Karpas-422 (cell line): ENCODE results near the gene TACC3. TPM values are rescaled to one million over a fixed set of nuclear protein-coding genes. Genes with fewer than 3 reads are reported as not detected.
A peak's percentile ranks its signal among the peaks of the same experiment; 100 is the strongest.

ENCODE experiments used
- DNase-seq: peaks from one replicate; pipeline ENCODE4 v3.0.0-alpha.2; 2015
- H2AFZ ChIP-seq: fragments of 200-600 bp; sonication (generic); 2 replicates; pipeline ENCODE4 v1.6.1; 2014; ENCODE audit warnings: antibody characterized with exemption, low read length, mixed read lengths
- H3K27ac ChIP-seq: fragments of 200-600 bp; sonication (generic); 2 replicates; pipeline ENCODE4 v1.5.1; 2014; ENCODE audit warnings: mild to moderate bottlenecking, low read length, moderate library complexity
- H3K27me3 ChIP-seq: fragments of 200-600 bp; sonication (generic); 2 replicates; pipeline ENCODE4 v1.6.1; 2014; ENCODE audit warnings: low read length, mixed read lengths
- H3K36me3 ChIP-seq: fragments of 200-600 bp; sonication (generic); 2 replicates; pipeline ENCODE4 v1.6.1; 2014; ENCODE audit warnings: low read length, mixed read lengths; ENCODE audit not compliant: insufficient read depth
- H3K4me1 ChIP-seq: fragments of 200-600 bp; sonication (generic); 2 replicates; pipeline ENCODE4 v1.6.1; 2014; ENCODE audit warnings: mild to moderate bottlenecking, low read length, mixed read lengths
- H3K4me2 ChIP-seq: fragments of 200-600 bp; sonication (generic); 2 replicates; pipeline ENCODE4 v1.6.1; 2014; ENCODE audit warnings: low read length, low read depth, mild to moderate bottlenecking; ENCODE audit not compliant: poor library complexity, severe bottlenecking
- H3K4me3 ChIP-seq: fragments of 200-600 bp; sonication (generic); 2 replicates; pipeline ENCODE4 v1.5.1; 2014; ENCODE audit warnings: mild to moderate bottlenecking, antibody characterized with exemption, low read length, mixed read lengths
- H3K79me2 ChIP-seq: fragments of 200-600 bp; sonication (generic); 2 replicates; pipeline ENCODE4 v1.6.1; 2014; ENCODE audit warnings: mild to moderate bottlenecking, low read length, mixed read lengths
- H3K9ac ChIP-seq: fragments of 200-600 bp; sonication (generic); 2 replicates; pipeline ENCODE4 v1.6.0; 2014; ENCODE audit warnings: low read length
- H3K9me2 ChIP-seq: fragments of 200-600 bp; sonication (generic), shearing (Covaris generic); replicated peaks from 2 replicates; pipeline ENCODE4 v1.6.0; 2014; ENCODE audit warnings: mild to moderate bottlenecking, low read length, moderate library complexity; ENCODE audit not compliant: insufficient read depth
- H3K9me3 ChIP-seq: fragments of 300-700, 200-600 bp; sonication (generic); 2 replicates; pipeline ENCODE4 v1.6.1; 2014; ENCODE audit warnings: low read length, mixed read lengths
- H4K20me1 ChIP-seq: fragments of 200-600 bp; sonication (generic); 2 replicates; pipeline ENCODE4 v1.6.1; 2014; ENCODE audit warnings: mild to moderate bottlenecking, antibody characterized with exemption, low read length, low read depth; ENCODE audit not compliant: insufficient read depth
- small RNA-seq: library from RNA; depleted of rRNA; stranded (forward); fragments of <200 nt; gene quantifications from one replicate; pipeline ENCODE3, GENCODE V24; 2014
- total RNA-seq: library from RNA; depleted of rRNA; stranded (reverse); fragments of >200 nt; shearing (Covaris generic); gene quantifications from 2 replicates; pipeline ENCODE4 v1.2.3, GENCODE V29; 2014; ENCODE audit warnings: low replicate concordance; rRNA removed

TACC3 gene
- total RNA-seq, 1 experiment from 2014 or later: 22.0 TPM

DNA sequence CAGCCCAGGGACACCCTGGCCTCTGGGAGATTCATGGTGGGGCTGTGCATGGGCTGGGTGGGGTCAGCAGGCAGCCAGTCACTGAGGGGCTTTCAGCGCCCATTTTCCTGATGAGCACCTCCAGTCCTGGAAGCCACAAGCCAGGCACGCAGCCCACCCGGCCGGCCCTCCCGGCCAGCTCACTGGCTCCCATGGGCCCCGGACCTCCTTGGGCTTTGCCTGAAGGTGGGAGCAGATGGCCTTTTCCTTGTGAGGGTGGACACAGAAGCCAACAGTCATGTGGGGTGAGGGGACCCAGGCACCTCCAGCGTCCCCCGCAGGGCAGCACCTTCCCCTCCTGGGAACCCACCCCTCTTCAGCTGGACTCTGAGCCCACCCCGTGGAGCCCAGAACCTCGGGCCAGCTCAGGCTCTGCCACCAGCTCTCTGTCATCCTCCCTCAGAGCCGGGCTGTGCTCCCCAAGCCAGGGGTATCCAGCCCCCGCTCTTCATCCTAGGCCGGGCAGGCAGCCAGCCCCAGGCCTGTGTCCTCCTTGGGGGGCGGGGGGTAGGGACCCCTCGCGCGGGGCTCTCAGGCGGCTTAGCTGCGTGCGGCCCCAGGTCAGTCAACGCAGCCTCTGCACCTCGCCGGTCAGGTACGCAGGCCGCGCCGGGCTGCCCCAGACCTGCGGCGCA lies 71.0 kb downstream of the TACC3 start:
- Histone ChIP-seq H3K36me3 (no peaks in the 10 kb centered on the region), H3K4me3 (no peak overlapping the region), H3K9me3 (no peaks in the 10 kb centered on the region), H3K79me2 (no peaks in the 10 kb centered on the region), H3K4me1 (no peaks in the 10 kb centered on the region; the same call in 1 of the 2 replicates), H3K27me3 (no peaks in the 10 kb centered on the region), H3K9ac (no peak overlapping the region), H3K27ac (no peak overlapping the region), H4K20me1 (no peaks in the 10 kb centered on the region; the same call in 1 of the 2 replicates), H2AFZ (no peak overlapping the region), H3K9me2 (no peaks in the 10 kb centered on the region), H3K4me2 (no peak overlapping the region)
- DNase-seq: no peak

DNA sequence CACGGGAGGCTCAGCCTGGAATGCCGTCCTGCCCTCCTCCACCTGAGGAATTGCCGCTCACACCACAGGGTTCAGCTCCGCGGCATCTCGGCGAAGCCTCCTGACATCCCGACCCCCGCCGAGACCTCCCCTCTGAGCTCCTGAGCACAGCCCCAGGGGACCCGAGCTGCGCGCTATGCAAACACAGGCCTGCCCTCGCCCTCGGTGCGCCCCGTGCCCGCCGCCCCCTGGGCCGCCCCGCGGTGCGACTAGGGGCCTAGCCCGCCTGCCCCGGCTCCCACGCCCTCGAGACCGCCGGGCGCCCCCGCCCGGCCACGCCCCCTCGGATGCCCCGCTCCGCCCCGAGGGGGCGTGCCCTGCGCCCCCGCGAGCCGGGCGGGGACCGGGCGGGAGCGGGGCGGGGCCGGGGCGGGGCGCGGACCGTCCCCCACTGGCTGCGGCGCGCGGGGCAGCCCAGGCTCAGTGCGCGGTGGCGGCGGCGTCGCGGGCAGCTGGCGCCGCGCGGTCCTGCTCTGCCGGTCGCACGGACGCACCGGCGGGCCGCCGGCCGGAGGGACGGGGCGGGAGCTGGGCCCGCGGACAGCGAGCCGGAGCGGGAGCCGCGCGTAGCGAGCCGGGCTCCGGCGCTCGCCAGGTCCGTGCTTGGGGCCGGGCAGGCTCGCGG lies 71.6 kb downstream of the TACC3 start, which contains the start of gene FGFR3:
FGFR3 (plus strand) TSS at position 462 of the 664 bp plus-strand sequence. CDS start 642 bp downstream, outside the sequence.
- Histone ChIP-seq H3K27ac (no peak within 1 kb of the TSS), H3K9me3 (no peaks in the 10 kb centered on the region), H3K9me2 (no peaks in the 10 kb centered on the region), H3K4me1 (no peaks in the 10 kb centered on the region; the same call in 1 of the 2 replicates), H3K27me3 (no peaks in the 10 kb centered on the region), H3K4me2 (peak within 1 kb of the TSS; percentile 48), H3K79me2 (no peaks in the 10 kb centered on the region), H2AFZ (no peak within 1 kb of the TSS), H3K9ac (no peak within 1 kb of the TSS), H3K36me3 (no peaks in the 10 kb centered on the region), H3K4me3 (peak within 1 kb of the TSS; percentile 50; the same call in 1 of the 2 replicates), H4K20me1 (no peaks in the 10 kb centered on the region)
- DNase-seq: peak; percentile 81

DNA sequence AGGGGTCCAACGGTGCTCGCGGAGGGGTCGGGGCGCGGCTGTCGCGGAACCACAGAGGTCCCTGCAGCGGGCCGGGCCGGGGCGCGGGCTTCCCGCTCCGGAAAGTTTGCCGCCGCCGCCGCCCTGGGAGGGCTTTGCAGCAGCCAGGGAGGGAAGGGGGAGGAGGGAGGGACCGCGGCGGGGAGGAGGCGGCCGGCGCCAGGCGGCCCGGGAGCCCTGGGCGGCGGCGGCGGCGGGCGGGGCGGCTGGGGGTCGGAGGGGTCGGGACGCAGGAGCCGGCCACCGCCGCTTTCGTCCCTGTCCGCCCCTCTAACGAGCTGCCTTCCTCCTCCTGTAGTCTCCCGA lies 72.1 kb downstream of the TACC3 start:
- Histone ChIP-seq H3K9me2 (no peaks in the 10 kb centered on the region), H3K36me3 (no peaks in the 10 kb centered on the region), H3K4me1 (no peaks in the 10 kb centered on the region; the same call in 1 of the 2 replicates), H3K9ac (no peak overlapping the region), H3K4me2 (peak overlapping the region; percentile 48), H3K27ac (no peak overlapping the region), H3K9me3 (no peaks in the 10 kb centered on the region), H4K20me1 (no peaks in the 10 kb centered on the region), H2AFZ (no peak overlapping the region), H3K4me3 (peak overlapping the region; percentile 50; the same call in 1 of the 2 replicates), H3K27me3 (no peaks in the 10 kb centered on the region), H3K79me2 (no peaks in the 10 kb centered on the region)
- peak; percentile 66 for DNase-seq

DNA sequence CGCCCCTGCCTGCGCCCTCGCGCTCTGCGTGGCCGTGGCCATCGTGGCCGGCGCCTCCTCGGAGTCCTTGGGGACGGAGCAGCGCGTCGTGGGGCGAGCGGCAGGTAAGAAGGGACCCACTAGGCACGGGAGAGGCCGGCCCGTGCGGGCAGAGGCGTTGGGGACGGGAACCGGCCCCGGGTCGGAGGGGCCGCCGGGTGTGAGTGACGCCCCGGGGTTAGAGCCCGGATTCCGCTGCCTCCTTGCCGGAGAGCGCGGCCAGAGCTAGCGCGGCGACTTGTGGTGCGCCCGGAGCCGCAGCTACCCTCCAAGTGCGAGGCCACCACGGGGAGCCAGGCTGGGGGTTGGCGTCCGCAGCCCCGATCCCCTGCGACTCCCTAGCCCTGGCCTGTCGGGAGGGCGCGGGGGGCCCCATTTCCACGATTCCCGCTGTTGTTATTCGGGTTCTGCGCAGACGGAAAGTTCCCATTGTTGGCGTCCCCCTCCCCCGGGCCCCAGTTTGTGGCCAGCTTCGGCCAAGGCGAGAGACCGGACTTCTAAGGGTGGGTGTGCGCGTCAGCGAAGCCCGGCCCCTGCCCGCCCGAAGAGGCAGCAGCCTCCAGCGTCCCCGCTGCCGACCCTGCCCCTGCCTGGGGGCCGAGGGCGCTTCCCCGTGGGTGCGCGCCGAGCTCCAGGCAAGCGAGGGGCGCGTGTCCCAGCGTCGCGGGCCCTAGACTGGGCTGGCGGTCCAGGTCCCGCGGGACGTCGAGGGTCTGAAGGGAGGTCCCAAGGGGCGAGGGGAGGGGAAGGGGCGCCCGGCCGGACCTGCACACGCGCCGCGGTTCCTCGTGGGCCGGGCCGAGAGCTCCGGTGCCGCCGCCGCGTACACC lies 72.9 kb downstream of the TACC3 start:
- no peak overlapping the region for H3K27ac ChIP-seq
- no peak overlapping the region; the same call in 1 of the 2 replicates for H3K4me3 ChIP-seq
- no peak for DNase-seq
- no peak overlapping the region for H2AFZ ChIP-seq
- H4K20me1 ChIP-seq: no peaks in the 10 kb centered on the region
- H3K9ac ChIP-seq: no peak overlapping the region
- no peaks in the 10 kb centered on the region for H3K79me2 ChIP-seq
- H3K36me3 ChIP-seq: no peaks in the 10 kb centered on the region
- no peaks in the 10 kb centered on the region; the same call in 1 of the 2 replicates for H3K4me1 ChIP-seq
- H3K9me3 ChIP-seq: no peaks in the 10 kb centered on the region
- no peaks in the 10 kb centered on the region for H3K27me3 ChIP-seq
- H3K9me2 ChIP-seq: no peaks in the 10 kb centered on the region
- peak overlapping the region; percentile 29 for H3K4me2 ChIP-seq

Small RNAs within 50 kb of the gene (small RNA-seq; reads per million reads assigned to genes)
- gene RF00019: not detected

Other genes with a start within 250 kb of the TACC3 start
- 1.5 and 3.6 TPM in 2 replicates for gene FAM53A, start 37.2 kb upstream of the TACC3 start, total RNA-seq
- 82.1 and 92.4 TPM in 2 replicates for gene SLBP, start 9.2 kb upstream of the TACC3 start, total RNA-seq
- 21.8 and 39.4 TPM in 2 replicates for gene TMEM129, start 198 bp upstream of the TACC3 start, total RNA-seq
- gene FGFR3, start 71.8 kb downstream of the TACC3 start, total RNA-seq: not detected in 2 replicates
- gene LETM1, start 134.6 kb downstream of the TACC3 start, total RNA-seq: 25.2 and 75.1 TPM in 2 replicates
- 54.9 and 64.9 TPM in 2 replicates for gene NSD2, start 149.9 kb downstream of the TACC3 start, total RNA-seq